Activated CD4-positive, alpha-beta T cell treated with anti-CD3 and anti-CD28 coated beads for 4 hours (primary cell): ENCODE results near the gene TGM5.
A peak's percentile ranks its signal among the peaks of the same experiment; 100 is the strongest.

Experiments
- DNase-seq, 2 donors: peaks; one replicate each; pipeline ENCODE4 v3.0.0-alpha.2; 2020

The TGM5 gene

DNA sequence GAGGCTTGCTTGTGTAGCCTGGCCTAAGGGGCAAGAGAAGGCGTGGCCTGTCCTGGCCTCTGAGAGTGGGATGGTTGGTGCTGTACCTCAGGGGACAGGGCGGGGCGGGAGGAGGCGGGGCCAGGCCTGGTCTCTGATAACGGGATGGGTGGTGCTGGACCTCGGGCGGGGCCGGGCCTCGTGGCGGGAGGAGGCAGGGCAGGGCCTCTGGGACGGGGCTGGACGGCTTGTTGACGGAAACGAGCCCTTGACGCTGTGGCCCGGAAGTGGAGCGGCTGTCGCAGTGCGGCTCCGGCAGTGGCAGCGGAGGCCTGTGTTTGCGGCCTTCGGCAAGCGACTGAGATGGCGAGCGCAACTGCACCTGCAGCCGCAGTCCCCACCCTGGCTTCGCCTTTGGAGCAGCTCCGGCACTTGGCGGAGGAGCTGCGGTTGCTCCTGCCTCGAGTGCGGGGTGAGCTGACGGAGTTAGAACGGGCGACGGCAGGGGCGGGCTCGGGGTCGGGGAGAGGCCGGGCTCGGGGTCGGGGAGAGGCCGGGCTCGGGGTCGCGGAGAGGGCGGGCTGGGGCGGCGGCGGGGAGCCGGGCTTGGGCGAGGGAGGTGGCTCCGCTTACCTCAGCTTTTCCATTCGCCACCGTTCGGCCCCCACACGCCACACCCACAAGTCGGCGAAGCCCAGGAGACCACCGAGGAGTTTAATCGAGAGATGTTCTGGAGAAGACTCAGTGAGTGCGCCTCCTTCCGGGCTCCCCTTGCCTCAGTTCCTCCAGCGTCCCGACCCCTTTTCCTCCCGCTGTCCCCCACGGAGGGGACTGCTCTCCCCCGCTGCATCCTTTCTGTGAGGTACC, 81.3 kb downstream of the TGM5 start, which contains the start of gene CCNDBP1:
TSS of gene CCNDBP1 (plus strand) at position 247 of the 846 bp plus-strand sequence. CDS start at position 343, 96 bp downstream.
- DNase-seq, result peak; percentile 76 to 79

DNA sequence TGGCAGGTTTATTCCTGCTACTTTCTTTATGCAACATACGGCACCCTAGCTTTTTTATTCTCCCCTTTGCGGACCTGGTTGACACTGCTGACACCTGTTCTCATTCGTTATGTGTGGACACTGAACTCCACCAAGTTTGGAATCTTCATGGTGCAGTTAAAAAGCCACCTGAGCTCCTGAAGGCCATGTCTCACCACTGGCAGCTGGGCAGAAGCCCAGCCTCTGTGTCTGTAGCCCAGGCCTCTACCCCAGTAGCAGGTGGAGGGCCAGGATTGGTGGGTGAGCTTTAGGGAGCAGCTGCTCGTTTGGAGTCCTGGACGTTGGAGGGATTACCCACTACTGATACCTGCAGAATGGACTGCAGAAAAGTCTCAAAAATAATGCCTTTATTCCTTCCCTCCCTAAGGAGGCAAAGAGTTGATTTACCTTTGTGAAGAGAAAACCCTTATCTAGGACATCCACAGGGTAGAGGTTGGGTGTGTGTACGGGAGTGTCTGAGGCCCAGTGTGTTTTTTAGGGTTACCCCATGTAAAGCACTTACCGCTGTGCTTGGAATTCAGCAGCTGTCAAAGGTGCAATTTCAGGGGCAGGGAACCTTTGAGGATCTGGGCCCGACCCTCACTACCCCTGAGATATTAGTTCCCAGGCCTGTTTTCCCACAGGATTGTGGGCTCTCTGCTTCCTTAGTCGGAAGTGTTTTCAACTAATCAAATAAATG, 82.2 kb downstream of the TGM5 start:
- DNase-seq, result no peak

DNA sequence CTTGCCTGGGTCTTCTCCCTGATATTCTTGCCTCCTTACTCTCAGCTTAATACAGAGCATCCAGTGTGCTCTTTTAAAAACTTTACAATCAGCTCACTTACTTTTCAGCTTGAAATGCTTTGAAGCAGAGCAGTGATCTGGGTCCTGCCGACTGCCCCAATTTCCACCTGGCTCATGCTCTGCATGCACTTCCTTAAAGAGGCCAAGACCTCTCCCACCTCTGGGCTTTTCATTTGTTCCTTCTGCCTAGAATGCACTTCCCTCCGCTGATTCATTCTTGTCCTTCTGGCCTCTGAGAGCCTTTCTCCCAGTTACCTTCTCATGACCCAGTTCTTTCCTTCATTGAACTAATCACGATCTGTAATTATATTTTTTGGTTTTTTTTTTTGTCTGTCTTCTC, 83.5 kb downstream of the TGM5 start:
- no peak for DNase-seq
